ENCODE measurements around the gene TMEM190. TPM values are rescaled to one million over a fixed set of nuclear protein-coding genes. Genes with fewer than 3 reads are reported as not detected.
"Not testable (repeated sequence)": the region's sequence is repeated elsewhere in the genome, so short reads cannot be mapped to it uniquely, and the experiment has no call there.

Gene TMEM190
- total RNA-seq, 1 donor from 2014 or later = 2.5 TPM

DNA sequence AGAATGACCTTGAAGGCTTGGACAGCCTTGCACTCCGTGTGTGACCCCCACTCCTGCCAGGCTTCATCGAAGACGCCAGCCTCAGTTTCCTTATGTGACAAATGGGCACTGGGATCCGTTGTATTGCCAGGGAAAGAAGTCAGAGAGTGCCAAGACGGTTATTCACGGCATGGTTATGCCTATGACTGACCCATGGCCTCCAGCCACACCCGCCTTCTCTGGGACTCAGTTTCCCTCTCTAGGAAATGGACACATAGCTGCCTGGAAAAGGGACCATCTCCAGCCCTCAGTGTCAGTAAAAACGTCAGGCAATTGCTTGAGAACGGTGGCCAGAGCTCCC, 31.9 kb downstream of the TMEM190 start:
- Histone ChIP-seq H3K36me3 (ENCODE audit: insufficient read depth, low read length) (peaks cover 13% of the 10 kb centered on the region), H3K9me3 (ENCODE audit: insufficient read depth, low read depth, low read length) (no peaks in the 10 kb centered on the region), H3K27ac (ENCODE audit: low read depth, low read length) (peak overlapping the region; percentile 90), H3K4me3 (ENCODE audit: insufficient read depth, low read depth, low read length) (peak overlapping the region; percentile 48), H3K27me3 (ENCODE audit: insufficient read depth, low read length) (no peaks in the 10 kb centered on the region), H4K20me1 (ENCODE audit: insufficient read depth, low read length) (peaks cover 33% of the 10 kb centered on the region), H2AFZ (ENCODE audit: low read depth, low read length) (peak overlapping the region; percentile 91), H3K9ac (ENCODE audit: low read length) (peak overlapping the region; percentile 64), H3K79me2 (ENCODE audit: insufficient read depth, low read length) (peaks cover 36% of the 10 kb centered on the region), H3K4me1 (ENCODE audit: insufficient read depth, low read length) (peaks cover 16% of the 10 kb centered on the region), H3K4me2 (ENCODE audit: low read length) (peak overlapping the region; percentile 94)
- peaks cover 10% of the 10 kb centered on the region for H3K27me3 Mint-ChIP-seq (ENCODE audit: low read depth, unreplicated experiment)
- peak overlapping the region; percentile 87 for H3K4me3 Mint-ChIP-seq (ENCODE audit: unreplicated experiment)
- H3K4me1 Mint-ChIP-seq (ENCODE audit: low read depth, unreplicated experiment) = peaks cover 15% of the 10 kb centered on the region
- H3K27ac Mint-ChIP-seq (ENCODE audit: unreplicated experiment) = peak overlapping the region; percentile 96
- DNase-seq (ENCODE audit: low read depth) = no peak
- TF ChIP-seq, protein P1, sequence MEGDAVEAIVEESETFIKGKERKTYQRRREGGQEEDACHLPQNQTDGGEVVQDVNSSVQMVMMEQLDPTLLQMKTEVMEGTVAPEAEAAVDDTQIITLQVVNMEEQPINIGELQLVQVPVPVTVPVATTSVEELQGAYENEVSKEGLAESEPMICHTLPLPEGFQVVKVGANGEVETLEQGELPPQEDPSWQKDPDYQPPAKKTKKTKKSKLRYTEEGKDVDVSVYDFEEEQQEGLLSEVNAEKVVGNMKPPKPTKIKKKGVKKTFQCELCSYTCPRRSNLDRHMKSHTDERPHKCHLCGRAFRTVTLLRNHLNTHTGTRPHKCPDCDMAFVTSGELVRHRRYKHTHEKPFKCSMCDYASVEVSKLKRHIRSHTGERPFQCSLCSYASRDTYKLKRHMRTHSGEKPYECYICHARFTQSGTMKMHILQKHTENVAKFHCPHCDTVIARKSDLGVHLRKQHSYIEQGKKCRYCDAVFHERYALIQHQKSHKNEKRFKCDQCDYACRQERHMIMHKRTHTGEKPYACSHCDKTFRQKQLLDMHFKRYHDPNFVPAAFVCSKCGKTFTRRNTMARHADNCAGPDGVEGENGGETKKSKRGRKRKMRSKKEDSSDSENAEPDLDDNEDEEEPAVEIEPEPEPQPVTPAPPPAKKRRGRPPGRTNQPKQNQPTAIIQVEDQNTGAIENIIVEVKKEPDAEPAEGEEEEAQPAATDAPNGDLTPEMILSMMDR (IDR thresholded peaks at IDR 0.05; ENCODE audit: insufficient read depth, low read depth, low read length) = no peak
- no peak for TF ChIP-seq EZH2 (IDR thresholded peaks at IDR 0.05; ENCODE audit: insufficient read depth, low read length)
- peaks cover 14% of the 10 kb centered on the region for H3K9me3 Mint-ChIP-seq (ENCODE audit: unreplicated experiment)
- peaks cover 21% of the 10 kb centered on the region for H3K36me3 Mint-ChIP-seq (ENCODE audit: low read depth, unreplicated experiment)
- no peak for FAIRE-seq

DNA sequence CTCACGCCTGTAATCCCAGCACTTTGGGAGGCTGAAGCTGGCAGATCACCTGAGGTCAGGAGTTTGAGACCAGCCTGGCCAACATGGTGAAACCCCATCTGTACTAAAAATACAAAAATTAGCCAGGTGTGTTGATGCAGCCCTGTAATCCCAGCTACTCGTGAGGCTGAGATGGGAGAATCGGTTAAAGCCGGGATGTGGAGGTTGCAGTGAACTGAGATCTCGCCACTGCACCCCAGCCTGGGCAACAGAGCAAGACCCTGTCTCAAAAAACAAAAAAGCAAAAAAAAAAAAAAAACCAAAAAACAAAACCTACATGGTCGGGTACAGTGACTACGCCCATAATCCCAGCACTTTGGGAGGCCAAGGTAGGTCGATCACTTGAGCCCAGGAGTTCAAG, 32.6 kb downstream of the TMEM190 start:
- H3K27me3 ChIP-seq (ENCODE audit: insufficient read depth, low read length); H3K27ac ChIP-seq (ENCODE audit: low read depth, low read length); H3K27me3 Mint-ChIP-seq (ENCODE audit: low read depth, unreplicated experiment); H3K9ac ChIP-seq (ENCODE audit: low read length); H2AFZ ChIP-seq (ENCODE audit: low read depth, low read length); DNase-seq (ENCODE audit: low read depth); H3K36me3 ChIP-seq (ENCODE audit: insufficient read depth, low read length); H3K9me3 ChIP-seq (ENCODE audit: insufficient read depth, low read depth, low read length); H3K4me2 ChIP-seq (ENCODE audit: low read length); H3K4me3 ChIP-seq (ENCODE audit: insufficient read depth, low read depth, low read length); FAIRE-seq: not testable (repeated sequence)
- peaks cover 14% of the 10 kb centered on the region for H3K9me3 Mint-ChIP-seq (ENCODE audit: unreplicated experiment)
- Histone ChIP-seq H3K4me1 (ENCODE audit: insufficient read depth, low read length) (peaks cover 16% of the 10 kb centered on the region), H4K20me1 (ENCODE audit: insufficient read depth, low read length) (peaks cover 29% of the 10 kb centered on the region), H3K79me2 (ENCODE audit: insufficient read depth, low read length) (peaks cover 31% of the 10 kb centered on the region)
- peak overlapping the region; percentile 50 for H3K4me3 Mint-ChIP-seq (ENCODE audit: unreplicated experiment)
- H3K27ac Mint-ChIP-seq (ENCODE audit: unreplicated experiment) = peak overlapping the region; percentile 96
- peaks cover 15% of the 10 kb centered on the region for H3K4me1 Mint-ChIP-seq (ENCODE audit: low read depth, unreplicated experiment)
- H3K36me3 Mint-ChIP-seq (ENCODE audit: low read depth, unreplicated experiment) = peaks cover 17% of the 10 kb centered on the region

DNA sequence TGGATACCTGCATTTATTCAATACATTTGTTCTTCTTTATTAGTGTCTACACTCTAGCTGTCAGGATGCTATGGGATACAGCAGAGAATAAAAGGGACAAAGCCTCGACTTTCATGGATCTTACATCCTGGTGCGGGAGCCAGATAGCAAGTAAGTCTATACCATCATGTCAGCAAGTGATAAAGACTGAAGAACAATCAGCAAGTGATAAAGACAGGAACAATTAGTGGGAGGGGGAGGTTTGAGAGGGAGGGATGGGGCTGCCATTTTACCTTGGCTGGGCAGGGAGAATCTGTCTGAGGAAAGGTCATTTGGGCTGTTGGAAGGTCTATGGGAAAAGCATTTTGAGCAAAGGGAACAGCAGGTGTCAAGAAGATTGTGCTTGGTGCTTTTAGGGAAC, 33.5 kb downstream of the TMEM190 start:
- H3K4me2 ChIP-seq (ENCODE audit: low read length) = no peak overlapping the region
- H3K27ac ChIP-seq (ENCODE audit: low read depth, low read length) = no peak overlapping the region
- H3K79me2 ChIP-seq (ENCODE audit: insufficient read depth, low read length) = peaks cover 24% of the 10 kb centered on the region
- no peaks in the 10 kb centered on the region for H3K27me3 ChIP-seq (ENCODE audit: insufficient read depth, low read length)
- no peaks in the 10 kb centered on the region for H3K9me3 ChIP-seq (ENCODE audit: insufficient read depth, low read depth, low read length)
- H3K9ac ChIP-seq (ENCODE audit: low read length) = no peak overlapping the region
- peaks cover 14% of the 10 kb centered on the region for H3K9me3 Mint-ChIP-seq (ENCODE audit: unreplicated experiment)
- peaks cover 9% of the 10 kb centered on the region for H3K36me3 ChIP-seq (ENCODE audit: insufficient read depth, low read length)
- H3K36me3 Mint-ChIP-seq (ENCODE audit: low read depth, unreplicated experiment) = peaks cover 17% of the 10 kb centered on the region
- H3K27me3 Mint-ChIP-seq (ENCODE audit: low read depth, unreplicated experiment) = peaks cover 14% of the 10 kb centered on the region
- no peak overlapping the region for H3K4me3 ChIP-seq (ENCODE audit: insufficient read depth, low read depth, low read length)
- TF ChIP-seq, protein P1 (IDR thresholded peaks at IDR 0.05; ENCODE audit: insufficient read depth, low read depth, low read length) = no peak
- TF ChIP-seq EZH2 (IDR thresholded peaks at IDR 0.05; ENCODE audit: insufficient read depth, low read length) = no peak
- FAIRE-seq (no peak), DNase-seq (ENCODE audit: low read depth) (no peak)
- peaks cover 15% of the 10 kb centered on the region for H3K4me1 Mint-ChIP-seq (ENCODE audit: low read depth, unreplicated experiment)
- H3K27ac Mint-ChIP-seq (ENCODE audit: unreplicated experiment) = no peak overlapping the region
- no peak overlapping the region for H3K4me3 Mint-ChIP-seq (ENCODE audit: unreplicated experiment)
- H3K4me1 ChIP-seq (ENCODE audit: insufficient read depth, low read length) = peaks cover 16% of the 10 kb centered on the region
- peaks cover 22% of the 10 kb centered on the region for H4K20me1 ChIP-seq (ENCODE audit: insufficient read depth, low read length)
- H2AFZ ChIP-seq (ENCODE audit: low read depth, low read length) = no peak overlapping the region

All from astrocyte (in vitro differentiated cells and primary cell).